NCI-H510A treated with DMSO at 0.1 percent for 48 hours (cell line): ENCODE measurements around the gene SEMA3F.

Experiments
- DNase-seq: peaks from one replicate; lab custom pipeline; 2025; lab: John Stamatoyannopoulos, UW

Gene SEMA3F

DNA sequence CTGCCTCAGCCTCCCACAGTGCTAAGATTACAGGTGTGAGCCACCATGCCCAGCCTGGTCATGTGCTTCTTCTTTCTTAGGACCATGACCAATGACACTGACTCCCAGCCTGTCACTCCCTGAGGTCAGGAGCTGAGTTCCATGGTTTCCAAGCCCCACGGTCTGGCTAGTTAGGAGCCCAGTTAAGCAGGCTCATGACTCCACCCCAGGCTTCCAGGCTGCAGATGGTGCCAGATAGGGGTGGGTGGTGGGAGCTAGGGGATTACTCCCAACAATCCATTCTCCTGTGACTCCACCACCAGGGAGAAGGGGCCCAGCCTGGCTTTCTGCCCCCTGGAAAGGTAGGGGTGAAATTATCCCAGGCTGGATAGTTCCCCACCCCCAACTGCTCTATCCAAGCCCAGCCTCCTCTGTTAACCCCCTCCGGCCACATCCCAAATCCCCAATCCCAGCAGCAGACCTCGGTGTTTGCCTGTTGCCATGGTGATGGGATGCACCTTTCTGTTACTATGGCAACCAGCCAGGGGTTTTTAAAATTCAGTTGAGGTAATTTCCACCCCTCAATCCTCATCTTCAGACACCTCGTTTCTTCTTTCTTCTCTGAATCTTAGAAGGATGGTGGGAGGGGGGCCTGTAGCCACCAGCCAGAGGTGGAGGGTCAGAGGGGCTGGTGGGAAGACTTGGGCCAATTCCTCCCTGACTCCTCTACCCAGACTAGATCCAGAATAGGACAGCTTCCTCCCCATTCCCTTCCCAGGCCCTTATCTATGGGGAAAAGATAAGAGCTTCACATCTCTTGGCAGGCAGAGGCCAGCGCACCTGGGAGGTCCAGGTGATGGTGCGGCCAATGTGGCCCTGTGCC is 22.5 kb upstream of the SEMA3F start:
- DNase-seq = no peak

DNA sequence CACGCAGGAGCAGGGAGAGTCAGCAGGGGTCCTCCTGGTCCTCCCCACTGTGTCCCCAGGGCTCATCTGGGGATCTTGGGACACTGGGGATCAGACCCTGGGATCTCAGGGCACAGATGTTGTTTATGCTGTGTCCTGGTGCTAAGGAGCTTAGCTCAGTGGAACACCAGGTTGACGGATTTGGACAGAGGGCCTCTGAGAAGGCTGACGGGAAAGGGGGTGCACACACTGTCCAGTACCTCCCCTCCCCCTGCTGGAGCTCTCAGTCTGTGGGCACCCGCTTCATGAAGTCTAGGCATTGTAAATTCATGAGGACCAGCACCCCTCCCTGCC is 21.9 kb upstream of the SEMA3F start:
- DNase-seq = no peak

DNA sequence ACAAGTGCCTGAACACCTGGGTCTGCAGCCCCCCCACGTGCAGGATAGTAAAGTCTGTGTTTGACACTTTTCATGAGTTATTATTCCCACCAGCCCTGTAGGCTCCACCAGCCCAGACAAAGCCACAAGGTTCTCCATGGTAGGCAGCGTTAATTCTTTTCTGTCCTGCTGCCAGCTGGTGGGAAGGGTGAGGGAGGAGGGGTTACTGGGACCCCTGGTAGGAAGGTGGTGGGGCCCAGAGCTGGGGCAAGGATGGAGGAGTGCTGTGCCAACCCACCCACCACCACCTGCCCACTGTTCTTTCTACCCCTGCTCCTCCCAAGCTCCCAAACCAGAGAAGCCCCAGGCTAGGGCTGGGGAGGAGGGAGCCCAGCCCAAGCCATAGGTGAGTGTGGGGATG is 20.8 kb upstream of the SEMA3F start:
- no peak for DNase-seq

DNA sequence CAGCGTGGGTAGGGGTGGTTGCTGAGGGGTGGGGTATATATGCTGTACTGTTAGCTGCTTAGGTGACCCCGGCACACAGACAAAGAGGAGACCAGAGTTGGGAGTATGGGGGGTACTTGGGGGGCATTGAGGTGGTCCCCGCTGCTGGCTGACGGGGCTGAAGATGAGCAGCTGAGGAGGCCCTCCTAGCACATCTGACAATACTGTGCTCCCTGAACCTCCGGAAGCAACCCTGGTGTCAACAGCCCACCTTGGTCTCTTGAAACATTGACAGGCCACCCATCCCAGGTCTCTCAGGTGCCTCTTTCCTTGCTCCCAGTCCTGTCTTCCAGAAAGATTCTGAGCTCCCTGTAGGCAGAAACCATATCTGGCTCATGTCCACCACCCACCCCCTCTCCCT is 19.2 kb upstream of the SEMA3F start:
- no peak for DNase-seq

DNA sequence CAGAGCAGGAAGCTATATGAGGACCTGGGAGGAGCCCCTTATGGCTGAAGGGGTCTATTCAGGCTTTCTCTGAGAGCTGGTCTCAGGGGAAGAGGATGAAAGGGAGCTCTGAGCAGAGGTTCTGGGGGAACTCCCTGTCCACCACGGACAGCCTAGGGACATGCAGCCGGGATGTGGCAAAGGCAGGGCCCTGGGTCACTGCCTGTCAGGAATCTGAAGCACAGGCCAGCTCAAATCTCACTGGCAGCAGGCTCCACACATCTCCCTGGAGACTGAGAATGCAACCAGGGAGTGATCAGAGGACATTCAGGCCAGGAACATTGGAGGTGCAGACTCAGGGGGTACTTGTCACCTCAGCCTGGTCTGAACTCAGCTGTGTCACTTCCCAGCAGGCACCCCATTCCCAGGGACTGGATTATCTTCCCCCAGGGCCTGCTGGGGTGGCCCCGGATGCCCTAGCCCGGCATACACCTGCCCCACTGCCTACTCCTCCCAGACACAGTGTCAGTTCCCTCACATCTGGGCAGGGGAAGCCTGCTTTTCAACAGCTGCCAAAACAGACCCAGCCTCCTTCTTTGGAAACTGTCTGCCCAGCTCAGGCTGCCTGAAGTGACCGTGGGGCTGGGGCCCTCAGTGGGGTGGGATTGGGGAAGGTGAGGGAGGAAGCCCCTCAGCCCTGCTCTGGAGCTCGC is 18.3 kb upstream of the SEMA3F start:
- no peak for DNase-seq

DNA sequence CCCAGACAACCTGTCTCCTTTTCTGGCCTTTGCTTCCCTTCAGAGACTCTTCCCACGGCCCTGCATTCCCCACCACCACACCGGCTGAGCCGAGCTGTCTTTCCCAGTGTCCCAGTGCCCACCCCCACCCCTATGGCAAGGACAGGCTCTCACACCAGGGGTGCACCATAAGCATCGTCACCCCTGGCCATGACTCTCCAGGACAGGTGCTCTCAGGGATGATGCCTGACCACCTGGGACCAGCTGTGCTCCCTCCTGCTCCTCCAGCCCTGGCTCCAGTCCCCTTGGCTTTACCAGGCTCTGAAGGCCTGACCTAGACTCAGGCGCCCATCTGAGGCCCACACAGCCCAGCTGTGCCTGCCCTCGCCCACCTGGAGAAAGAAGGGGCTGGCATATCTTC is 17.6 kb upstream of the SEMA3F start:
- DNase-seq = no peak

DNA sequence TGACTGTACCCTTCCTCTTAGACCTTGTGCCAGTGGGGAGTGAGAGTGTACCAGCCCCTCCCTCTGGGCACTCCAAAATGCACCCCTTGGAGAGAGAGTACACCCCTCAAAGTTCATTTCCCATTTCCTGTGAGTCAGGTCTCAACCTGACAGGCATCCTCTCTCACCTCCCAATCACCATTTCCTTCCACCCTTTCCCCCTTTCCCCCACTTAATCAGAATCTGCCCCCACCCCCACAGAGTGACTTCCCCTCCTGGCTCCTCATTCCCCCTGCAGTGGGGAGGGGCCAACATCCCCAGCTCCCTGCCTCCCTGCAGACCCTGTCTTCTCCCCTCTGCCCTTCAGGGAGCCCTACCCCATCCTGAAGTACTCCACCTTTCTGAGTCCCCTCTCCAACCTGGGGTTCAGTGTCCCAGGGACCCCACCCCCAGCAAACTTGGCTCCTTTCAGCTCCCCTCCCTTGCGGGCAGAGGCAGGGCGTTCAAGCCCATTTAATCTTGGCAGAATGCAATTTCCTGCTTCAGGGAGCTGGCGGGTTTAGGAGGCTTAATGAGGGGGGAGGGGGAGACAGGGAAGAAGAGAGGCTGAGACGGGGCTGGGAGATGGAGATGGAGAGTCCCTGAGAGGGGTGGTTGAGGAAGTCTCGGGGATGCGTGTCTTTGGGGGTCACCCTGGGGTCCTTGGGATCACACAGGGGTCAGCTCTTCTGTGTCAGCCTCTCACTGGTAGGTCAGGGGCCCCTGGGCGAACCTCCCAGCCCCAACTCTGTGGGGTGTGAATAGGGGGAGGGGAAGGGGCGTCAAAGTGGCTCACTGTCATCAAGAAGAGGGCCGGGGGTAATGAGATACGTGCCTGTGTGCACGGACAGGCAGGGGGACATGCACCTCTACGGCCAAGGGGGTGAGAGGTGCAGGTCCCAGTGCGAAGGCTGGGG is 16.6 kb upstream of the SEMA3F start:
- DNase-seq = no peak

DNA sequence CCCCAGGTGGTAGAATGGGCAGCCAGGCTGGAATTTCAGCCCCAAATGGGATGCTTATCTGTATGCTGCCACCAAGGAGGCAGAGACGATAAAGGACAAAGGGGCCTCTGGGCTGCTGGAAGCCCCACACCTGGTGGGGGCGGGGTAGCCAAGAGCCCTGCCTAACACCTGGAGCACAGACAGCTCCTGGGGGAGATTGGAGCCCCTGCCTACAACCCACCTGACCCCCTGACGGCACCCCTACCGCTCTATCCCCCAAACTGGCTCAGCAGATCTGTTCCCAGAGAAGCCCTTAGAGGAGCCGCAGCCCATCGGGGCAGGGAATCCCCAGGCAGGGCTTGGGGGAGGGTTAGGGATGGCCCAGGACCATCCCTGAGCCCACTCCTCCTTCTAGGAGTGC is 15.8 kb upstream of the SEMA3F start:
- no peak for DNase-seq

DNA sequence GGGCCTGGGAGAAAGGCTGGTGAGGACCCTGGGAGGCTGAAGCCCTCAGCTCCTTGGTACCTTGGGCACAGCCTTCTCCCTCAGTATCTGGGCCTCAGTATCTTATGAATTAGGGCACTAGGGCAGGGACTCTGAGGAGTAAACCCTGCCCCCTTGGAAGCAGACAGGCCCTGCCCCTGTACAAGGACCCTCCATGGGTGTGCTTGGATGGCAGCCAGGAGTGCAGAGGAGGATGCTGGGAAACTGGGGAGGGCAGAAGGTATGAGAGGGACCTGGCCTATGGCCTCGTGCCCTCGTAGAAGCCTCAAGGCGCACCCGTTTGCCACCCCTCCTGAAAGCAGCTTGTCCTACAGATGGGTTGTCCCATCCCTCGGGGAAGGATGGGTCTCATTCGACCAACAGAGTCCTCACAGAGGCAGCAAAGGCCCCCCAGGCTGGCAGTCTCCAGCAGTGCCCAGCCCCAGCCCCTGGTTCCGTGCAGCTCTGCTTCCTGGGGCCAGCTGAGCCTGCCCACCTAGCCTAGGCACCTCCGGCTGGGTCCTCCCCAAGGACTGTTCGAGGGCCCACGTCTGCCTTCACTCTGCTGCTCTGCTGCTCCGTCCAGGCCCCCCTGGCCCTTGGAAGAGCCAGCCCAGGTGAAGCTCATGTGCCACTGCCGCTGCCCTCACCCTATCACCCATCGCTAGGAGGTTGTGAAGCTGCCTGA is 15.3 kb upstream of the SEMA3F start:
- DNase-seq = peak; percentile 34

DNA sequence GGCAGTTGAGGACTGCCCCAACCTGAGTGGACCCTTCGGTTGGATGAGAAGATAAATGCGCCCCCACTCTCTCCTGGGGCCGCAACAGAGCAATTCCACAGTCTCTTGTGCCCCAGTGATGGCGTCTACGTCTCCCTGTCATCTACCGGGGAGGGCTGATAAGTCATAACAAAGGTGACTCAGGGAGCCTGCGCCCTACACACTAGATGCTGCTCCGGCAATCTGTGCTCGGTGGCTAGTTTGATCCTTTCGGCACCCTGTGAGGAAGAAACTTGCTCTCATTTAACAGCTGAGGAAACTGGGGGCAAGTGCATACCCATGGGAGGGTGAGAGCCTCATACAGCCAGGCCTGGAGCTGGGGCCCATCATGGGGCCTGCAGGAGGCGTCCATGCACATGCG is 14.1 kb upstream of the SEMA3F start:
- DNase-seq = no peak

DNA sequence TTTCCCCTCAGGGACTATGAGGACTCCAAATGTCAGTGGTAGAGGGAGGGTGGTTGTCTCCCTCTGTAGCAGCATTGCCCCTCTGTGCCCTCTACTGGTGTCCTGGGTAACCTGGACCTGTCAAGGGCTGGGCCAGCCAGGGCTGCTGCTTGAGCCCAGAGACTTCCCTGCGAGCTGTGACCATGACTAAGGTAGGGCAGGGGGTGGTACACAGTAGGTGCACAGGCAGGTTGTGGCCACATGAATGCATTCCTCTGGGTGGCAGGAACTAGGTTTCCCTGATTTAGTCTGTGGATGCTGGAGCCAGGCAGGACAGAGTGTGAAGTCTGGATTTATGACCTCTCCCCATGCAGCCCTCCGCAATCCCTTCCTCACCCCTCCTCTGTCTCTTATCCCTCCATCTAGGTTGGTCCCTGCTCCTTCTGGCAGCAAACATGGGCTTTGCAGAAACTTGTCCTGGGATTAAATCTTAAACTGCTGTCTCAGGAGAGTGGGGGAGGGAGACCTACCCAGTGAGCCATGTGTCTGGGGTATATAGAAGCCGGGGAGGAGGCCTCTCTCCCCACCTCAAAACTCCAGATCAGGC is 8.7 kb upstream of the SEMA3F start:
- no peak for DNase-seq

DNA sequence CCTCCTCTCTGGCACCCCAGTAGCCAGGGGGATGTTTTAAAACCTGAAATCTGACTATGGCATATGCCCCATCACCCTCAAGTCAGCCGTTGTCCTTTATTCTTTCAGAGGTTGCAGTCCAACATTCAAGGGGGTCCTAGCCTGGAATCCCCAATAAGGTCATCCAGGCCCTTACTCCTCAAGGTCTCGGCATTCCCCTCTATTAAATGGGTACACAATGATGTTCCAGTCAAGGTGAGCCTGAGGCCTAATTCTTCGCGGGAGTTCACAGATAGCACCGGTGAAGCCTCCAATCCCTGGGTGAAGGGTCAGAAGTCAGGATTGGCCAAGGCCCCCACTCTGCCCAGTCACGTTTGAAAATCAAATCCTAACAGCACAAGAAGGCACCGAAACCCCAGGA is 8.1 kb upstream of the SEMA3F start:
- no peak for DNase-seq

DNA sequence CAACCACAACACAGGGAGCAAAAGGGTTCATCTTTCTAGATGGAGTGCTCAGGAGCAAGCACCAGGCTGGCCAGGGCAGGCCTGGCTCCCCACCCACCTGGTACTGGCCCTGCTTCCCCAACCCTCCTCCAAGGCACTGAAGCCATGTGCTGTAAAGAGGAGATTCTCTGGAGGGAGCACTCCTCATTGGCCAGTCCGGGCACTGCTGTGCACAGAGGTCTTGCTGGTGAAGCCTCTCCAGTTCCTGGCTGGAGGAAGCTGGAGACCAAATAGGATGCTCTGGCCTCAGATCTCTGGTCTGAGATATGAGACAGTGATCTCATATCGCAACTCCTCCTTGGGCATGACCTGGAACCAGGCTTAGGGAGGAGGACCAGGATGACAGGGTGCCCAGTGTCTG is 7.7 kb upstream of the SEMA3F start:
- no peak for DNase-seq

DNA sequence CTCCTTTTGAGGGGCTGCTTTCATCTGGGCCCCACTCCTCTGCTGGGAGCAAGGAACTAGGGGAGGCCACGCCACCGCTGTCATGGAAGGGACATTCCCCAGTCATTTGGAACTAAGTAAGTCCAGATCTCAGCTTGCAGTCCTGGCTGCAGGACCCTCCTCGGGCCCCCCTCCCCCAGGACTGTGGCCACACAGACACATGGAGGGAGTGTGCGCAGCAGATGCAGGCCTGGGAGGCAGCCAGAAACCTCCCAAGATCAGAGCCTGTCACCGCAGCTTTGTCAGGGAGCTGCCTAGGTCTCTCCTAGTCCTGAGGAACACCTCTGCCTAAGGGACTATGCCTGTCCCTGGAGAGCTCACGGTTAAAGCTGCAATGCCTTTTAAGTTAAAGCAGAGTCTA is 7.3 kb upstream of the SEMA3F start:
- no peak for DNase-seq

DNA sequence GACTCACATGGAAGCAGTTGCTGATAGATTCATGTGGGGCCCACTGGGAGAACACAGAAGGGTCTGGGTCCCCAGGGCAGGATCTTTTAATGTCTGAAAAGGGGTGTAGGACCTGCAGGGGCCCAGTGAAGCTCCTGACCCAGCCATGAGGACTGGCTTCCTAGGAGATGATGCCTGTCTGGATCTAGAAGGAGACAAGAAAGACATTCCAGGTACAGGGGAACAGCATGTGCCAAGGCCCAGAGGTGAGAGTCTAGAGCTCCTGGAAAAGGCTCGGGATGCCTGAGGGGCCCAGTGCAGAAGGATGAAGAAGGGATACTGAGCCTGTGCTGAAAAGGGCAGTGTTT is 4.7 kb upstream of the SEMA3F start:
- DNase-seq = no peak

DNA sequence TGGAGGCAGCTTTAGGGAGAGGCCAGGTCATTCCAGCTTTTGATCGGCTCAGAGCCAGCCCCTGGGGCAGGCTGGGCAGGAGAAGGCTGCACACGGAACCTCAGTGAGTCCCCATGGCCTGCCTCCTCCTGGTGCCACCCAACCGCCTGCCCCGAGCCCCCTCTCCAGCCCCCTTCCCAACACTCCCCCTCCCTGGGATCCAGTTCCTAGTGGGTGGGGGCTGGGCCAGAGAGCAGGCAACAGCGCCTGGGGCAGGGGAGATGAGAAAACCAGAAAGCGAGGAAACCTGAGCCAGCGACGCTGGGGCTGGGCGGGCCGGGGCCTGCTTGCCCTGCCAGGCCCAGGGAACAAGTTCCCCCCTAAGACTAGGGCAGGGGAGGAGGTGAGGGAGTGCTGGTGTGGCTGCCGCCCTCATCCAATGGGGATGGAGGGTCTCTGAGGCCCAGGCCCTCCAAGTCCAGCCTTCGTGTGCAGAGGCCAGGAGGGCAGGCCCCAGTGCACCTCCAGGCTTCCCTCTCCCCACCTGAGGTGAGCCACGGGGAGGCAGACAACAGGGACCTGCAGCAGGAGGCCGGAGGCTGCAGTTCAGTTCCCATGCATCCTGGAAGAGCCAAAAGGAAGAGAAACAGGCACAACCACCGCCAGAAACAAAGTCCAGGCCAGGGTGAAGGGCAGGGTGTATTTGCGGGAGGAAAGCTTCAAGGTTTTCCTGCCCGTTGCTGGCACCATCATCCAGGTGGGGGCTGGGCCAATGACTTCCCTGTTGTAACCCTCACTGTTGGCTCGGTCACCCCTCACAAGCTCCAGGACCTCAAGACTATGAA is 4.0 kb upstream of the SEMA3F start:
- DNase-seq = no peak

DNA sequence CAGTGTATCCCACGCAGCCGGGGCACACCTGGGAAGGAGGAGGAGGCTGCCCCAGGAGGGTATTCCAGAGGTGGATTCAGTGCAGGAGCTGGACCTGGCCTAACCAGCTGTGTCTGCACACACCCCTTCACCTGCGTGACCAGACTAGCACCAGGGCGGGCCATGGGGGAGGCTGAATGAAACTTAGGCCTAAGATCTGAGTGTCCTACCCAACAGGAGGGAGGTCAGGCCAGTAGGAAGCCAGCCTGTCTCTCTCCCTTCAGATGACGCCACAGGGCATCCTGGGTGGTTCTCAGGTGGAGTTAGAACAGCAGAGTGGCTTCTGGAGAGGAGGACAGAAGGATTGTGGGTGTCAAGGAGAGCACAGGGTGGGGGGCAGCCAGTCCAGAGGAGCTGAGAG is 3.4 kb upstream of the SEMA3F start:
- no peak for DNase-seq

DNA sequence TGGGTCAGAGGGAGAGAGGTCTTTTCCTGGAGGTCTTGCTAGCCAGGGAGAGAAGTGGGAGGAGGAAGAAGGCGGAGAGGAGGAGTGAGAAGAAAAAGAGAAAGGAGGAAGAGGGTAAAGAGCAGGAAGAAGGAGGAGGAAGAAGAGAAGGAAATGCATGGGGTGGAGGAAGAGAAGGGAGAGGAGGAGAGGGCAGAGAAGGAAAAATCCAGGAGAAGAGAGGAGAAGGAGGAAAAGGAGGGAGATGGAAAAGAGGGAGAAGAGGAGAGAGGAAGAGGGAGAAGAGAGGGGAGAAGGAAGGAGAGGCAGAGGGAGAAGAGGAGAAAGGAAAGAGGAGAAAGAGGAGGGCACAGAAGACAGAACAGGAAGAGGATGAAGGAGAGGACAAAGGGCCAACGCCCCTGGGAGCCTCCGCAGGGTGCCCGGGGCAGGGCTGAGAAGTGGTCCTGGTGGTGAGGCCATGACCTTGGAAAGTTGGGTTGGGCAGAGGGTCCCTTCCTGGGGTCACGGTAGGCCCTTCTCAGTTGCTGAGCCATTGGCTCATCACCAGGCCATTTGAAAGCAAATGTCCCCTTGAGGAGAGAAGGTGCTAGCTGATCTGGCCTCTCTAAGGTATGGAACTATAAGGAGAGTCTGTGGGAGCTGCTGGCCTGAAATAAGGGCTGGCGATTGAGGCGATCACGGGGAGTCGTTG is 1.2 kb upstream of the SEMA3F start:
- DNase-seq = no peak

DNA sequence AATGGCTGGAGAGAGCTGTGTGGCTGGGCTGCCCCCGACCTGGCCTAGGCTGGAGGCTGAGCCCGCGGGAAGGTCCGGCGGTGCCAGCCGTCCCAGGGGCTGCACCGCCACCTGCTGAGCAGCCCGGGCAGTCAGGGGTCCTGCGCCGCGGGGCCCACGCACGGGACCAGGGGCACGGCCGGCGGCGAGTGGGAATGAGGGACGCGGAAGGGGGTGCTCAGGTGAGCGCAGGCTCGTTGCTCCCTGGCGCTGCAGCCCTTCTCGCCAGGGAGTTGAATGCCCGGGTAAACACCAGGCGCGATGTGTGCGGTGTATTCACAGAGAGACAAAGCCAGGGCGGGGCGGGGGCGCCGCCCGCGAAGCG is 666 bp upstream of the SEMA3F start:
- no peak for DNase-seq

DNA sequence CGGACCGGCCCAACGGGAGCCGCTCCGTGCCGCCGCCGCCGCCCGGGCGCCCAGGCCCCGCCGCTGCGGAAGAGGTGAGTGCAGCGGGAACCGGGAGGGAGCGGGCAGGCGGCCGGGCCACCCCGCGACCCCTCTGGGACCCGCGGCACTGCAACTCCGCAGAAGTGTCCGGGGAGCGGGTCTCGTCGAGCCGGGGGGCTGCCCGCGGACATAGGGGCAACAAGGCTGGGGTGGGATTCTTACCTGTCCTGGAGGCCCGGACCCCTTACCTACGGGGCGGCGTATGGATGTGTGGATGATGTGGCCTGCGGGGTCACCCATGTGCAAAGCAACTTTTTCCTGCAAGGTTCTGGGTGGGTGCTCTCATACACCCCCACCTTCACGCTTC is 361 bp downstream of the SEMA3F start:
- no peak for DNase-seq
